ENCODE measurements around the gene CACNA1C.

DNA sequence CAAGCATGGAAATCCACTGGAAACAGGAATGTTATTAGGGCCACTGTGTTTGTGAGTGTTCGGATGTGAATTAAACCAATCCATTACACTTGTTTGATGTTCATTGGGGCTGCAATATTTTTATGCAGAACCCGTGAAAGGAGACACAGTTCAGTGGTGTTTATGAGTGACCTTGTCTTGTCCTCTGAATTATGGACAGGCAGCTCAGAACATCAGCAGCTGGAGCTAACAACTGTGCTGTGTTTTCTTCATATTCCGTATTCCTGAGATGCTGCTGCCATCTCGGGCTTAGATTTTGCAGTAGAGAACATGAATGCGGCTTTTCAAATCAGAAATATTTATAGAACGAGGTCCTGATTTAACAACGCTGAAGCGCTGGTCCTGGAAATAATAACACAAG, 20.3 kb upstream of the CACNA1C start:
- TF ChIP-seq GATA2 (IDR thresholded peaks at IDR 0.05; ENCODE audit: low read depth, low read length) (no peak), GATA3 (IDR thresholded peaks at IDR 0.05; ENCODE audit: low read depth, low read length) (no peak)
